Endothelial cell of hepatic sinusoid (primary cell): Measurements from ENCODE around the gene DPH3.

Experiments used
- in situ Hi-C: cut with HindIII; loops from 2 replicates; pipeline ENCODE4 v1.10.0; 2017; ENCODE audit warnings: low sequenced_read_pairs

The DPH3 gene

DNA sequence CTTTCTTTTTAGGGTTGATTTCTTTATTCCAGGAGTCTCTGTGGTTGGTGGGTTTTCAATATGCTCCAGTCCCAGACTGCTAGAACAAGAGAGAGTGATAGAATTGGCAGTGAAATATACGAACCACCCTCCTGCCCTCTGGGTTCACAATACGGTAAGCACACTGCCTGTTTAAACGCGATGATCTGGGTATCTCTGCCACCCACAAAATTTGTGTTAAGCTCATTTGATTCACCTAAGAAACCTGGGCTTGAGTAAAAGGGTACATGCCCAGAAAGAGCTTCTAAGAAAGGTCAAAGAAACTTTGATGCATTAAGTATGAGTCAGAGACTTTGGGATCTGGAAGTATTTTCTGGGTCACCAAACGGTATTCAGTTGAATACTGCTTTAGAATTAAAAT is 30.1 kb upstream of the DPH3 start:
- in situ Hi-C loops = loop anchor here (5.0 kb wide), 1 partner anchor 257 kb away; no protein-coding TSS in a partner anchor

DNA sequence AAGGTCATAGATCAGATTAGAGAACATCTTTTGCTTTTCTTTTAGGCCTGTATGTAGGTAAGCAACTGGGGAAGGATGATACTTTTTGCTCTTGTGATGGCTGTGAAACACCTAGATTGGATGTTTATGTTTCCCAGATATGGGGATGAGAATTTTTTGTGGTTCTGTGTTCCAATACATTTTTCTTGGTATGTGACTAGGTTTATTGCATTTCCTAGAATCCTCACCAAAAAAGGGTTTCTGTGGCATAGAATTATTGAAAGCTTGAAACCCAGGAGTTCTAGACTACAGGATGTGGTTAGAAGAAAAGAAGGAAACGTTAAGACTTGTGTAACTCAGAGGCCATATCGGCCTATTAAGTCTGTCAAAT is 26.1 kb upstream of the DPH3 start:
- in situ Hi-C loops = loop anchor here (5.0 kb wide), 1 partner anchor 261 kb away; no protein-coding TSS in a partner anchor

DNA sequence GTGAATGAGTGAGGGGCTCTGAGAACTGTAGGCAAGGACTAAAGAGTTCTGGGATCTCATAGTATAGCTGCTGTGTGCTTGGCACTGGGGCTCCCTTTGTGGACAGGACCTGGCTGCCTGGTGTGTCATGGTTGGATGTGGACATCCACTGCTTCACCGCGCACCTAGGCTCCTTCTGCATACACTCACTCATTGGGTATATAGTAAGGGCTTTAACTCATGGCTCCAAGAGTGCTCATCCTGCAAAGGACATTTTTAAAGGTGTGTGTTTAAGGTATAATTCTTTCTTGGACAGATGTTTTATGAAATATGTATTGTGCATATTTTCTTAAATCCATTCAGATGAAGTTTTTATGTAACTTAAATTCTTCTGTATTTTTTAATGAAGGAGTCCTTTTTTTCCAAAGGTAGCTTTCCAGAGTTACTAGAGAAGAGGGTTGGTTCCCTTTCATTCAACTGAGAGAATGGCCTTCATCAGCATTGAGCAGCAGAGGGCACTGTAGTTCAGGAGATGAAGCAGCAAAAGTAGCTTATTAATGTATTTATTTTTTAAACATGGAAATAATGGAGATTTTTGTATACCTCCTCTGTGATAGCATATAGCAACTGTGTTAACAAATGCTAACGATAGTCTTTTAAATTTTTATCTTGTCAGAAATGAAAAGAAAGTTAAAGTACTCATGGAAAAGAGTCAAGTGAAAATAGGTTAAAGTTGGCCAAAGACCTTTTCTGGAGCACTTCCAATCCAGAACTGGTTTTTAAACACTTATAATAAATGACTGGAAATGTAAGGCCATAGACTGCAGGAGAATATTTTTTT is 25.5 kb upstream of the DPH3 start:
- in situ Hi-C loops = loop anchor here (5.0 kb wide), 1 partner anchor 262 kb away; no protein-coding TSS in a partner anchor

DNA sequence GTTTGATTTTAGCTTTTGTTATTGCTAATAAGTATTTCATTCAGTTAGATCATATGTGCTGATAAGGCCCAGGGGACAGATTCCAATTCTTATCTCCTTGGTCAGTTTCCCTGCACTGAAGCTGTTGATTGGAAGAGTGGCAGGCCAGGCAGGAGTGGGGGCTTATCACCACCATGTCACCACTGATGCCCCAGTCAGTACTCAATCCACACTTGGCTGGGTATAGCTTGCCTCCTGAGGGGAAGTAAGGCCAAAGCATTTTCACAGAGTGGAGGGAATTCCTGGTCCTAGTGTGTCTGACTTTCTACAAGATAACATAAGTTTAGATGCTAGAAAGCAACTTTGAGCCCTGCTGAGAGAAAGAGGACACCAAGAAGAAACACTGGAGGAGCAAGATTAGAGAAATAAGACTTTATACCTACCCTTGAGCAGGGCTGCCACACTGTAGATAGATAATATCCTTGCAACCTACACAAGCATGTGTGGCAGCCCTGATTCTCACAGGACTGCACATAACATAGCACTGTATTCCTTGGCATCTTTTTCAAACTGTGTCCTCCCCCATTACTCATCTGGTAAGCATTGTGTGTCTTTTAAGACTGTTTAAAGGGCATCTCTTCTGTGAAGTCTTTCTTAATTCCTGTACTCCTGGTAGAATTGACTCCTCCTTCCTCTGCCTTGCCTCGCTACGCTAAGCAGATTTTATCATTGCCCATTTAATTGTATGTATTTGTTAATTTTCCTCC is 24.6 kb upstream of the DPH3 start:
- in situ Hi-C loops = no loop called here

DNA sequence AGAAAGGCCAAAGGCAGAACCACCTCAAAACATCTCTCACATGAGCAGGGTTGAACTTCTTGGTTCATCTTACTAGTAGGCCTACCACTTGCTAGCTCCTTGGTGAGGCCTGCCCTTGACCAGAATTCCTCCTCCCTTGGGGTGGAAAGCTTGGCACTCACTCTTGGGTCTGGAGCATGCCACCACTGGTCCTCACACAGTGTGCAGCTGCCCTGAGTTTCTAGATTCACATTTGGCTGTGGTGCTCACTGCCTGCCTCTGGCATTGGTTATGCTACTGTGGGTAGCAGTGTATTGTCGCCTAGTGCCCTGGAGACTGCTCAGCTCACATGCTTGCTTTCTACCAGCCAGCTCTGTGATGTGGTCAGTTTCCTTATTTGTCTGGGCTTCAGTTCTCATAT is 23.9 kb upstream of the DPH3 start:
- in situ Hi-C loops = no loop called here

DNA sequence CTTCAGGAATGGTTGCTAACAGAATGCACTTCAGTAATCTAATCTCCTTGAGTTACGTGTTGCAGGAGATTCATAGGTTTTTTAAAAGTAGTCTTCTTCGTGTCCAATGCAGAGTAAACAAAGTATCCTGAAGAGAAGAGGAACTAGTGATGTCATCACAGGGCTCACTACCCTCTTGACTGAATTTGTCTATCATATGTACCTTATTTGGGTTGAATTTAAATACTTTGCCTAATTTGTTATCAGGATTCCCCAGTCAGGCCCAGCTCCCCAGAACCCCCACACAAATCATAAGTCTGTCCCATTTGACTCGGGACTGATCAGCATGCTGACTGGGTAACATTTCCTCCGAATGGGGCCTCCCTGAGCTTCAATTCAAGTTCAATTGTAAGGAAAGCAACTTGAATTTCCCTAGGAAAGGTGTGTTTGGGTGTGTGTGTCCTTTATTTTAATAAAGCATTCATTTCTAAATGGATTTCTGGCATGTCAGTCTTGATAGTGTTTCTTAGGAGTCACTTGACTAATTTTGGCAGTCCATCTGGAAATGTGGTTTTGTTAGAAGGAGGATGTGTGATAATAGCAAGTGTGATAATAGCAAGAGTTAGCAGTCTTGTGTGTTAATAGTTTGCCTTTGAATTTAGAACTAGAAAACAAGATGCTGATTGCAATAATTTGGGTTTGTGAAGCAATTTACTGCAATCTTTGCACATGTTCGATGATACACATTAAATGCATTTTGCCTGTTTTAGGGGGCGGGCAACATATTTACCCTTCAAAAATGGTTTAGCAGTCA is 22.2 kb upstream of the DPH3 start:
- in situ Hi-C loops = no loop called here

DNA sequence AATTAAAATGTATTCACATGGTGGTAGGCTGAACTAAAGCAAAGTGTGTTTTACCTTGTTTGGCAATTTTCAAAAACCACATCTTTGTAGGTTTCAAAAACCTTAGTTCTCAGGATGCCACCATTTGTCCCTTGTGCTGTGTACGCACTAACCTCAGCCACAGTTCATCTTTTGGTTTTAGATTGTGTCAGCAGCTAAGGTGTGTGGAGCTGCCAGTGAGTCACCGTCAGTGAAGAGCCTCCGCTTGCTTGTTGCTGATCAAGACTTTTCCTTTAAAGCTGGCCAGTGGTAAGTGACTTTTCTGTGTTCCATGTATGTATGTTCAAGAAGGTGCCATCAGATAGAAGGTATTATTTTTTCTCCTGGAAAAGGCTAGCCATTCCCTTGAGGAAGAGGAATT is 21.4 kb upstream of the DPH3 start:
- in situ Hi-C loops = no loop called here

DNA sequence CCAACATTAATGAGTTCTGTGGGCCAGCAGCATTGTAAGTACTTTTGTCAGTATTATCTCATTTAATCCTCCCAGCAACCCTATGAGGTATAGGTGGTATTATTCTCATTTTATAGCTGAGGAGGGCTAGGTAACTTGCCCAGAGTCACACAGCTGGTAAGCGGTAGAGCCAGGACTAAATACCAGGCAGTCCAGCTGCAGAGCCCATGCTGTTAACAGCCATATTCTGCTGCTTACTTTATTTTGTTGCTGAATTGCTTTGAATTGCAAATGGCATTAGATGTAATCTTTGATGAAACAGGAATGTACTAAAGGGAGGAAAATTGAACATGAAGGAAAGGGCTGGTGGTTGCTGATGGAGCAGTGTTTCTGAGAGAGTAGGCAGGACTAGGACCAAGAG is 19.9 kb upstream of the DPH3 start:
- in situ Hi-C loops = no loop called here

DNA sequence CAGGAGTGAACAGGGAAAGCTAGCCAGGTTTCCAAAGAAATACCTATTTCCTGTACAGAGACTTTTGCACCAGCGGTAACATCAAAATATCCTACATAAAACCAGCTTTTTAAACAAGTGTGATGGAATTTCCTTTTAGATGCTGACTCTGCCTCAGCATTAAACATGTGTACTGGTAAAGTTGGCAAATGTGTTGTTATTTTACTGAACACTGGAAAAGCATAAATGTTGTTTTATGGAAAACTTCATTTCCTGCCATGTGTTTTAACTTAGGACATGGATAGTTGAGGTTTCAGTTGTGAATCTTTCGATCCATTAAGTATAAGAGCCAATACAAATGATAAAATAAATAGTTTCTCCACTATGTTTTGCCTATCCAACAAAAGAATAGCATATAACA is 15.9 kb upstream of the DPH3 start:
- in situ Hi-C loops = no loop called here

DNA sequence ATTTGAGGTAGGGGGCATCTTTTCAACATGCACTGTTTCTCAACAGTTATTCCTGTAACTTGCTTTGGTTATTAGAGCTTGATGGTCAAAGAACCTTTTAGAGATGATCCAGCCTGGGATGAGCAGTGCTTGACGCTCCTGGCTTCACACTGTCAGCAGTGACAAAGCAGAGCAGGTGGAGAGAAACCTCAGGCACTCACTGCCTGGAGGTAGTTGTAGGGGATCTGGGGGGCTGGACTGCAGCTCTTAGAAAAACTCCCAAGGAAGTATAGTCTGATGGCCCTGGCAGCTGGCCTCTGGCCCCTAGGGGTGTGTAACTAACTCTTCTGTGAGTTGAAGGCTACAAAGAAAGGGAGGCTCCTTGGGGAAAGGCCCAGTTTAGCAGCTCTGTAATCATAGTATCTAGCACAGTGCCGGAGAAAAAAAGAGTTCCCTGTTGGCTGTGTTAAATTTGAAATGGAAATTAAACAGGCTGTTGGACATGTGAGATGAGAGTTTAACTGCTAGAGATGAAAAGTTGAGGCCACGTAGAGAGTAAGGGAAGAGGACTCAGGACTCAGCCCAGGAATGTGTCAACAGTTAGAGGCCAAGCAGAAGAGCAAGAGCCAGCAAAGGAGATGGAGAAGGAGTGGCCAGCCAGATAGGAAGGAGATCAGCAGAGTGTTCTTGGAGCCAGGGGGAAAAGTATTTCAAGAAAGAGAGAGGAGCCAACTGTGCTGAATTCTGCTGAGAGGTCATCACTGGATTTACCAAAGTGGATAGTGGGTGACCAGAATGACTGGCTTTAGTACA is 14.5 kb upstream of the DPH3 start:
- in situ Hi-C loops = no loop called here

DNA sequence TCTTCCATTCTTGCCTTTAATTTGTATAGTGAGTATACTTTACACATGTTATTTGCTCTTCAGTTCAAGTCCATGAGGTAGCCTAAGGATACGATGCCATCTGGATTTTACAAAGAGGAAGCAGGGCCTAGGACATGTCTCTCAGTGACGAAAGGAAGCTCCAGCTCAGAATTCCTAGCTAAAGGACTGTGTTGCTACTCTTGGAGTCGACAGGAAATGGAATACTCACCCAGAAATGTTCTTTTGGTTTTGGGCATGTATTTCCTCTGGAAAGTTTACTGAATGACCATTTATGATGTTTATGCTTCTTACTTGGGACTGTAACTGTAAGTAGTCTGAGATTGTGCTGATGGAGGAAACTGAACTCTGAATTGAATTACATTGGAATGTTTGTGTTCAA is 12.7 kb upstream of the DPH3 start:
- in situ Hi-C loops = no loop called here

DNA sequence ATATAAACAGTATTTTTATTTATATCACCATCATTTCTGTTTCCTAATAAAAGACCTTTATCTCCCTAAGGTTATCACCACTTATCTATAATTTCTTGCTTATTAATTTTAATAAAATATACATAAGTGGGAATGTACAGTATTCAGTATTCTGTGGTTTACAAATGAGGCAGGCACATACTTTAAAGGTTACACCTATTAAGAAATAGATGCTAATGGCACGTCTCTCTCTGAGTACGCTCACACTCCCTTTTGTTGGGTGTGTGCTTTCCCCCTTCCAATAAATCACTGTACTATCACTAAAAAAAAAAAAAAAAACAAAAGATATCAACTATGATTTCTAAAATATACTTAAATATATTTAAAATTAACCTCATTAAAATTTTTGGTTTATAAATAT is 9.1 kb upstream of the DPH3 start:
- in situ Hi-C loops = no loop called here

DNA sequence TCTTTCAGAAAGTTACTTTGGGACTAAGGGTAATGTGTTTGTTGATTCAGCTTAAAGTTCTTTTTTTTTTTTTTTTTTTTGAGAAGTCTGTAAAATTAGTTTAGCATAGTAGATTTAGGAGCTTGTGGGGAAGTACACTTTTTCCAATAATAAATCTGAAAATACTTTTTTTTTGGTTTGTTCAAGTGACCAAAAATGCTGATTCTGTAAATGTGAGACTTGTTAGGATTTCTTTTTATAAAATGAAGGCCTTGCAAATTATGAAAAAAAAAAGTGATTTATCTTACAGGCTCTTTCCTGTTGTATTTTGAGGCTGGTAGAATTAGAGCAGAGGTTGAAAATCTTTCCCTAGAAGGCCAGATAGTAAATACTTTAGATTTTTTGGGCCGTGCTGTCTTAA is 7.8 kb upstream of the DPH3 start:
- in situ Hi-C loops = no loop called here

DNA sequence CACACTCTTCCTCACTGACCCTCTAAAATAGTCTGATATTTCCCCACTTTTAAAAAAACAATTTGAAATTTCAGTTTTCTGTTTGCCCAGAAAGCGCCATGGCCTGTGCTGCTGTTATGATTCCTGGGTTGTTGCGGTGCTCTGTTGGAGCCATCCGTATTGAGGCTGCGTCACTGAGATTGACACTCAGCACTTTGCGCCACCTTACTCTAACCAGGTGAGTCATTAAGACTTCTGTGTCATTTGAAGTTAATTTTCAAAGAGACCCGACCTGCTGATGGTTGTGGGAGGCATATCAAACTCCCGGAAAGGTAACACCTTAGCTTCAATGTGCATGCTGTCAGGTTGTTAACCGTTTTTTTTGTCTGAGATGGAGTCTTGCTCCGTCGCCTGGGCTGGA is 6.1 kb upstream of the DPH3 start:
- in situ Hi-C loops = no loop called here

DNA sequence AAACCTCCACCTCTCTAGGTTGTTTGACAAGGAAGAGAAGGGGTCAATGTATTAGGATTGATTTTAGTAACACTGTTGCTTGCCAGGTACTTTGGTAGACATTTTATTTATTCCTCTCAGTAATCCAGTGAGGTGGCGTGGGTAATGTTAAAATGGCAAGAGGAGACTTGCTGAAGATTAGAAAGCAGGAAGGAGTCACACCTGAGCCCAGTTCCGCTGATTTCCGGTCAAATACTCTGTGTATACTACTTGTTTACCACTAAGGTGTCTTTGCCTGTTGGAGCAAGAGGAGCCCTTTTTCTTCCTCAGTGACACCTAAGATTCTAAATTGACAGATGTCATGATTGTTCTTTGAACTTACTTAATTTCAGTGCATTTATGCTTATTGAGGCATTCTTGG is 2.0 kb upstream of the DPH3 start:
- in situ Hi-C loops = no loop called here

DNA sequence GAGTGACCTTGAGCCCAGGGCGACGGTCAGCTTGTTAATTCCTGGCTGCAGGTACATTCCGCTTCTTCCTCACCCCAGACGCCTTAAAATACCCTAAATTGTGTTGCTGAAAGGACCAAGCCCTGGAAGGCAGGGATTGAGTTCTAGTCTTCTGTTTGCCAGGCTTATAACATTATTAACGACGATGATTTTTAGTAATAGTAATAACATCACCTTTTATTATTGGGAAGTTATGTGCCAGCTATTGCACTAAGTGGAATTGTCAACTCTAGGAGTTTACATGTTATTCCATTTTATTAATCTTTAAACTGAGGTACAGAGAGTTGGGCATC is 678 bp upstream of the DPH3 start:
- in situ Hi-C loops = no loop called here

DNA sequence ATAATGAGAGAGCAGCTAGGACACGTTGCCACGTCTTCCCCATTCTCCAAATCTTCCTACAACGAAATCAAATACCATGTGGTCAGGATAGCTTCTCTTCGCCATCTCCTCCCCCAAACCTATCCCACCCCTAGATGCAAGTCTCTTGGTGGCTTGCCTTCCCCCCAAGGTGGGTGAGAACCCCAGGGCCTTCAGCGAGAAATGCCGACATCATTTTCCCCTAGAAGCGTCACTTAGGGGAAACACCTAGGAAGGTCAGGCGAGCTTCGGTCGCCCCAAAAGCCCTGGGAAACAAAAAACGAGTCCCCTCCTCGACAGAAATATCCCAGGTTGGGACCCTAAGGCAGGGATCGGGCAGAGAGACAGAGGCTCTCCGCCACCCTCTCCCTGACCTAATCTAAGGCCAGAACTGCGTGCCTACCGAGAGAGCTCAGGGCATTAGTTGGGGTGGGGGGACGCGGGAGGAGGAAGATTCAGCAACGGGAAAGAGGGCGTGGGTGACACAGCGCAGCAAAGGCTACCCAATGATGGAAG is 502 bp downstream of the DPH3 start:
- in situ Hi-C loops = no loop called here

DNA sequence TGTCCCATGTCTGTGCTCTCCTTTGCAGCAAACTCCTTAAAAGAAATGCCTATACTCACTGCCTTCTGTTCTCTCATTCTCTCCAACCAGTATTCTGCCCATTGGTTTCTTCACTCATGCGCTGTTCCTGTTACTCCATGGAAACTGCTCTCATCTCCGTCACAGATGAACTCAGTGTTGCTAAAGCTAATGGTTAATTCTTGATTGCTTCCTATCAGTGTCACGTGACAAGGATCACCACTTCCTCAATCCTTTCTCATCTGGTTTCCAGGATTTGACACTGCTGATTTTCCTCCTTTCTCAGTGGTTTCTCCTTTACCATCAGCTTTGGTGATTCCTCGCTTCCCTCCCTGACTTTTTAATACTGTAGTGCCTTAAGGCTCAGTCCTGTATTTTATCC is 2.6 kb downstream of the DPH3 start:
- in situ Hi-C loops = no loop called here

DNA sequence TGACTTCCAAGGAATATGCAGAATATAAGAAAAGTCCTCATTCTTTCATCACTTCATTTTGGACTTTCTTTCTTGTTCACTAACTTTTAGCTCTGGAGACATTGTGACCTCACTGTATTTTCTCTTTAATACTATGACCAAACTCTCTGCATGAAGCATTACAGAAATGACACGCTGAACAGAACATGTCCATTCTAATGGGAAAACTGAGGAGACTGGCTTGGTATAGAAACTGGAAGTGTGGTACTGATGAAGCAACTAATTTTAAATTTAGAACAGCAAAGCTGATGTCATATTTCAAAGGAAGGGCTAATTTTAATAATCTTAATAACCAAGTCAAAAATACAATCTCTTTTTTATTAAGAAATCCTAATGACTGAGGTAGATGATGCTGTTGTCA is 4.7 kb downstream of the DPH3 start:
- in situ Hi-C loops = no loop called here

DNA sequence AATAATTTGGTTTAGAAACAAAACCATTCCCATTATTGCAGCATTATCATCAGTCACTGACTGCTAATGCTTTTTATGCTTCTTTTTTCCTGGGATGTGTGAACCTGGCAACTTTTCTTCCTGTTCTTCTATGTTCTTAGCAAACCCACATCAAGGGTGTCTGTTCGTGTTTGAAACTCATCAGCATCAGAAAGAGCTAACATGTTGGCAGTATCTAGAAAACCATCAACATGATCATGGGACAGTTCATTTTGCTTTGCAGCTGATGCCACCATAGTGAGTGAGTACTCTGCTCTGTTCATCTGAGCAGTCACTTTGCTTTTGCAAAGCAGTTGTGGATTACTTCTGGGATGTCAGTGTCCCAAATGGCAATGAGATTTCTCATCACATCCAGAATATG is 5.9 kb downstream of the DPH3 start:
- in situ Hi-C loops = no loop called here

DNA sequence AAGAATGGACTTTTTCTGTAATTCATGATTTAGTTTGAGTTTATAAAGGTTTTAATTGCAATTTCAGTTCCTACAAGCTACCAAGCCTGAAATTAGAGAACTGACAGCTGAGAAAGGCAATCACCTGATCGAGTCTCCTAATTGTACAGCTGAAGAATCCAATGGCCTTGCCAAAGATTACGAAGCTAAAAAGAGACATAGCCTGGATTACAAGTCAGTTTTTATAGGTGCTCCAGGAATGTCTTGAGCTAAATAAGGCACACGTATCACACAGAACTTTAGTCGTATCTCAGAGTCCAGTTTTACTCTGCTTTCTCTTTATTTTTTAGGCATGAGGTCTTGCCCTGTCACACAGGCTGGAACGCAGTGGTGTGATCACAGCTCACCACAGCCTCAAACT is 6.6 kb downstream of the DPH3 start:
- in situ Hi-C loops = no loop called here
